Esophagus squamous epithelium (tissue), 4 donors: ENCODE results near the gene LIX1L.

Experiments
- CTCF ChIP-seq, 6 experiments: fragments of 450-650 bp in 4 of 6; fragments of 200-600 bp in 2 of 6; sonication (generic) in 2 of 6; IDR thresholded peaks; one replicate each; pipeline ENCODE4 v1.5.1; 2016 to 2019; ENCODE audit warnings: antibody characterized with exemption in 6 of 6, mild to moderate bottlenecking in 4 of 6, moderate library complexity in 4 of 6
- POLR2A ChIP-seq, 4 donors: fragments of 450-650 bp; IDR thresholded peaks; one replicate each; pipeline ENCODE4 v1.6.1; 2017; ENCODE audit warnings: antibody characterized with exemption in 4 of 4, mild to moderate bottlenecking in 4 of 4, moderate library complexity in 3 of 4

GRCh38 chr1:145944532-145944931, 13.3 kb downstream of the LIX1L start:
- TF ChIP-seq CTCF (IDR thresholded peaks at IDR 0.05) (no peak), POLR2A (IDR thresholded peaks at IDR 0.05) (no peak)
